ENCODE measurements around the gene TTLL5. TPM values are rescaled to one million over a fixed set of nuclear protein-coding genes. Genes with fewer than 3 reads are reported as not detected.

The TTLL5 gene
- total and polyA plus RNA-seq, 2 of the 13 experiments (the other 11 are each of a cell fraction or from before 2014, with no cell fraction given), result 11.8 to 18.8 TPM

DNA sequence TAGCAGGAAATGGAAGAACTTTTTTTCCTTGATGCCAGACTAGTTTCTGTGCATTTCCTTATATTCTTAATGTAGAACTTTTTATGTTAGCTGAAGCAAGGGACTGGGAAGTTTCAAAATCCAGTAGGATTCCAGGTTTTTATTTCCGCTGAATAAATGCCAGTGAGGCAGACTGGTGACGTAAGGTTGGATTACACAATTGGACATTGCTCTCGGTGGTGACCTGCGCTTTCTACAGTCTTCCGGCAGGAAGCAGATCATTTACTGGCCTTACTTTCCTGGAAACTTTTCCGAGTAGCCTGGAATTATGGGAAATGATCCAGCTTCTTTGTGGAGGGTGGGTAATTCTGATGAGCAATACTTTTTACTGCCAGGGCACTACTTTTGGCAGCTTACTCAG is 328.1 kb downstream of the TTLL5 start (continued):
- TF ChIP-seq, protein P1, sequence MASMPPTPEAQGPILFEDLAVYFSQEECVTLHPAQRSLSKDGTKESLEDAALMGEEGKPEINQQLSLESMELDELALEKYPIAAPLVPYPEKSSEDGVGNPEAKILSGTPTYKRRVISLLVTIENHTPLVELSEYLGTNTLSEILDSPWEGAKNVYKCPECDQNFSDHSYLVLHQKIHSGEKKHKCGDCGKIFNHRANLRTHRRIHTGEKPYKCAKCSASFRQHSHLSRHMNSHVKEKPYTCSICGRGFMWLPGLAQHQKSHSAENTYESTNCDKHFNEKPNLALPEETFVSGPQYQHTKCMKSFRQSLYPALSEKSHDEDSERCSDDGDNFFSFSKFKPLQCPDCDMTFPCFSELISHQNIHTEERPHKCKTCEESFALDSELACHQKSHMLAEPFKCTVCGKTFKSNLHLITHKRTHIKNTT (CRISPR knock-in tag; IDR thresholded peaks at IDR 0.05), result no peak
- TF ChIP-seq, protein P2, sequence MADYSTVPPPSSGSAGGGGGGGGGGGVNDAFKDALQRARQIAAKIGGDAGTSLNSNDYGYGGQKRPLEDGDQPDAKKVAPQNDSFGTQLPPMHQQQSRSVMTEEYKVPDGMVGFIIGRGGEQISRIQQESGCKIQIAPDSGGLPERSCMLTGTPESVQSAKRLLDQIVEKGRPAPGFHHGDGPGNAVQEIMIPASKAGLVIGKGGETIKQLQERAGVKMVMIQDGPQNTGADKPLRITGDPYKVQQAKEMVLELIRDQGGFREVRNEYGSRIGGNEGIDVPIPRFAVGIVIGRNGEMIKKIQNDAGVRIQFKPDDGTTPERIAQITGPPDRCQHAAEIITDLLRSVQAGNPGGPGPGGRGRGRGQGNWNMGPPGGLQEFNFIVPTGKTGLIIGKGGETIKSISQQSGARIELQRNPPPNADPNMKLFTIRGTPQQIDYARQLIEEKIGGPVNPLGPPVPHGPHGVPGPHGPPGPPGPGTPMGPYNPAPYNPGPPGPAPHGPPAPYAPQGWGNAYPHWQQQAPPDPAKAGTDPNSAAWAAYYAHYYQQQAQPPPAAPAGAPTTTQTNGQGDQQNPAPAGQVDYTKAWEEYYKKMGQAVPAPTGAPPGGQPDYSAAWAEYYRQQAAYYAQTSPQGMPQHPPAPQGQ (CRISPR knock-in tag; IDR thresholded peaks at IDR 0.05; ENCODE audit: borderline replicate concordance), result no peak
- TF ChIP-seq ZBTB3 (CRISPR knock-in tag; IDR thresholded peaks at IDR 0.05; ENCODE audit: borderline replicate concordance, low read depth) (no peak), PRPF4 (IDR thresholded peaks at IDR 0.05; ENCODE audit: low read depth, low read length, poor library complexity, severe bottlenecking) (no peak), PHF5A (CRISPR knock-in tag; IDR thresholded peaks at IDR 0.05; ENCODE audit: low read depth, unreplicated experiment) (no peak), DNMT1 (CRISPR knock-in tag; IDR thresholded peaks at IDR 0.05) (no peak), ZKSCAN8 (CRISPR knock-in tag; IDR thresholded peaks at IDR 0.05; ENCODE audit: borderline replicate concordance) (0 out of 2 replicates have a peak, but pooled peaks have one; percentile 48), AHR (CRISPR knock-in tag; IDR thresholded peaks at IDR 0.05) (no peak), FOXK1 (CRISPR knock-in tag; IDR thresholded peaks at IDR 0.05; ENCODE audit: borderline replicate concordance, low read depth) (0 out of 2 replicates have a peak, but pooled peaks have one; percentile 33), SIX4 (CRISPR knock-in tag; IDR thresholded peaks at IDR 0.05) (no peak), YEATS2 (CRISPR knock-in tag; IDR thresholded peaks at IDR 0.05; ENCODE audit: borderline replicate concordance) (peak; percentile 56; the same call in 1 of the 2 replicates), GPN1 (CRISPR knock-in tag; IDR thresholded peaks at IDR 0.05; ENCODE audit: borderline replicate concordance) (no peak), ZFAT (CRISPR knock-in tag; conservative IDR thresholded peaks at IDR 0.05) (no peak), ZBTB7A (CRISPR knock-in tag; IDR thresholded peaks at IDR 0.05) (no peak)
- TF ChIP-seq, protein P3, sequence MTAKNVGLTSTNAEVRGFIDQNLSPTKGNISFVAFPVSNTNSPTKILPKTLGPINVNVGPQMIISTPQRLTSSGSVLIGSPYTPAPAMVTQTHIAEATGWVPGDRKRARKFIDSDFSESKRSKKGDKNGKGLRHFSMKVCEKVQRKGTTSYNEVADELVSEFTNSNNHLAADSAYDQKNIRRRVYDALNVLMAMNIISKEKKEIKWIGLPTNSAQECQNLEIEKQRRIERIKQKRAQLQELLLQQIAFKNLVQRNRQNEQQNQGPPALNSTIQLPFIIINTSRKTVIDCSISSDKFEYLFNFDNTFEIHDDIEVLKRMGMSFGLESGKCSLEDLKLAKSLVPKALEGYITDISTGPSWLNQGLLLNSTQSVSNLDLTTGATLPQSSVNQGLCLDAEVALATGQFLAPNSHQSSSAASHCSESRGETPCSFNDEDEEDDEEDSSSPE (CRISPR knock-in tag; IDR thresholded peaks at IDR 0.05), result no peak
- TF ChIP-seq, protein P4, sequence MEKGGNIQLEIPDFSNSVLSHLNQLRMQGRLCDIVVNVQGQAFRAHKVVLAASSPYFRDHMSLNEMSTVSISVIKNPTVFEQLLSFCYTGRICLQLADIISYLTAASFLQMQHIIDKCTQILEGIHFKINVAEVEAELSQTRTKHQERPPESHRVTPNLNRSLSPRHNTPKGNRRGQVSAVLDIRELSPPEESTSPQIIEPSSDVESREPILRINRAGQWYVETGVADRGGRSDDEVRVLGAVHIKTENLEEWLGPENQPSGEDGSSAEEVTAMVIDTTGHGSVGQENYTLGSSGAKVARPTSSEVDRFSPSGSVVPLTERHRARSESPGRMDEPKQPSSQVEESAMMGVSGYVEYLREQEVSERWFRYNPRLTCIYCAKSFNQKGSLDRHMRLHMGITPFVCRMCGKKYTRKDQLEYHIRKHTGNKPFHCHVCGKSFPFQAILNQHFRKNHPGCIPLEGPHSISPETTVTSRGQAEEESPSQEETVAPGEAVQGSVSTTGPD (CRISPR knock-in tag; IDR thresholded peaks at IDR 0.05), result no peak
- TF ChIP-seq, protein P5, sequence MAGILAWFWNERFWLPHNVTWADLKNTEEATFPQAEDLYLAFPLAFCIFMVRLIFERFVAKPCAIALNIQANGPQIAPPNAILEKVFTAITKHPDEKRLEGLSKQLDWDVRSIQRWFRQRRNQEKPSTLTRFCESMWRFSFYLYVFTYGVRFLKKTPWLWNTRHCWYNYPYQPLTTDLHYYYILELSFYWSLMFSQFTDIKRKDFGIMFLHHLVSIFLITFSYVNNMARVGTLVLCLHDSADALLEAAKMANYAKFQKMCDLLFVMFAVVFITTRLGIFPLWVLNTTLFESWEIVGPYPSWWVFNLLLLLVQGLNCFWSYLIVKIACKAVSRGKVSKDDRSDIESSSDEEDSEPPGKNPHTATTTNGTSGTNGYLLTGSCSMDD (CRISPR knock-in tag; IDR thresholded peaks at IDR 0.05), result no peak
- TF ChIP-seq, protein P6, sequence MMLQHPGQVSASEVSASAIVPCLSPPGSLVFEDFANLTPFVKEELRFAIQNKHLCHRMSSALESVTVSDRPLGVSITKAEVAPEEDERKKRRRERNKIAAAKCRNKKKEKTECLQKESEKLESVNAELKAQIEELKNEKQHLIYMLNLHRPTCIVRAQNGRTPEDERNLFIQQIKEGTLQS (CRISPR knock-in tag; IDR thresholded peaks at IDR 0.05), result peak; percentile 89
